Hematopoietic multipotent progenitor cell (in vitro differentiated cells): ENCODE results near the gene TMEM184B. TPM values are rescaled to one million over a fixed set of nuclear protein-coding genes. Genes with fewer than 3 reads are reported as not detected.

Experiments
- DNase-seq, 3 donors: peaks; one replicate each; pipeline ENCODE4 v3.0.0-alpha.2; 2011 to 2015; ENCODE audit warnings: low read depth in 2 of 3, low spot score in 2 of 3
- total RNA-seq: library from RNA; depleted of rRNA; stranded (reverse); fragments of >200 nt; gene quantifications from one replicate; pipeline ENCODE4 v1.2.3, GENCODE V29; 2012

TMEM184B gene
- total RNA-seq, 1 donor = 13.5 TPM

- DNase-seq = no peak
Measured at GRCh38 chr22:38282397-38282796, 9.6 kb upstream of the TMEM184B start.

- DNase-seq = no peak
Measured at GRCh38 chr22:38276166-38276565, 3.4 kb upstream of the TMEM184B start.

- no peak for DNase-seq
Measured at GRCh38 chr22:38273135-38273826, 471 bp upstream of the TMEM184B start.

GRCh38 chr22:38271927-38272372 is 860 bp downstream of the TMEM184B start:
- no peak for DNase-seq

GRCh38 chr22:38271101-38271500 is 1.7 kb downstream of the TMEM184B start:
- DNase-seq = no peak

- no peak for DNase-seq
Measured at GRCh38 chr22:38270091-38270992, 2.5 kb downstream of the TMEM184B start.

- DNase-seq = no peak
Measured at GRCh38 chr22:38269466-38269865, 3.3 kb downstream of the TMEM184B start.

- DNase-seq = peak; percentile 41 to 87 (median 72)
Measured at GRCh38 chr22:38267086-38267485, 5.7 kb downstream of the TMEM184B start.

GRCh38 chr22:38266120-38266519 is 6.7 kb downstream of the TMEM184B start:
- DNase-seq = no peak

GRCh38 chr22:38264322-38264843 is 8.4 kb downstream of the TMEM184B start:
- DNase-seq = no peak

- DNase-seq = peak in 1 of 3 donors; percentile 33
Measured at GRCh38 chr22:38262051-38262795, 10.6 kb downstream of the TMEM184B start.

- no peak for DNase-seq
Measured at GRCh38 chr22:38260761-38261681, 11.8 kb downstream of the TMEM184B start.

GRCh38 chr22:38259370-38259769 is 13.4 kb downstream of the TMEM184B start:
- DNase-seq = no peak

- no peak for DNase-seq
Measured at GRCh38 chr22:38258895-38259294, 13.9 kb downstream of the TMEM184B start.

GRCh38 chr22:38257650-38258250 is 15.1 kb downstream of the TMEM184B start:
- no peak for DNase-seq

- no peak for DNase-seq
Measured at GRCh38 chr22:38257181-38257580, 15.6 kb downstream of the TMEM184B start.

GRCh38 chr22:38255697-38256096 is 17.1 kb downstream of the TMEM184B start:
- DNase-seq = no peak

GRCh38 chr22:38251341-38251692 is 21.5 kb downstream of the TMEM184B start:
- DNase-seq = no peak

- no peak for DNase-seq
Measured at GRCh38 chr22:38250643-38251340, 22.0 kb downstream of the TMEM184B start.
